ENCODE results near the gene ZNF408.

- TF ChIP-seq CTCF (IDR thresholded peaks at IDR 0.05), result no peak
- no peak for TF ChIP-seq POLR2AphosphoS5 (IDR thresholded peaks at IDR 0.05; ENCODE audit: low read depth, low read length)
- TF ChIP-seq TCF7L2 (IDR thresholded peaks at IDR 0.05; ENCODE audit: low read depth, low read length), result no peak
- no peak for TF ChIP-seq REST (IDR thresholded peaks at IDR 0.05; ENCODE audit: insufficient read depth in 1 of 2, low read depth in 2 of 2, low read length in 1 of 2)
Measured at GRCh38 chr11:46664612-46665011, 36.2 kb upstream of the ZNF408 start.

Data from Panc1 (cell line).